OCI-LY7 (cell line): ENCODE measurements around the gene GZMM. TPM values are rescaled to one million over a fixed set of nuclear protein-coding genes. Genes with fewer than 3 reads are reported as not detected.

ENCODE experiments used
- BruUV-seq: library from RNA; stranded (reverse); fragments of 400-500 nt; replicated peaks from 2 replicates; lab custom pipeline; 2021; lab: Mats Ljungman, UMichigan
- CTCF ChIA-PET: fragments of 300-600 bp; sonication (Branson Sonifier 250); formaldehyde crosslinking; loops from one replicate; lab custom pipeline; 2022; ENCODE audit warnings: antibody characterized with exemption; ENCODE audit not compliant: unreplicated experiment; lab: Charles Lee
- POLR2A ChIA-PET: fragments of 300-600 bp; sonication (Branson Sonifier 250); formaldehyde crosslinking; loops from one replicate; lab custom pipeline; 2022; ENCODE audit warnings: antibody characterized with exemption; lab: Charles Lee
- DNase-seq: peaks from one replicate; pipeline ENCODE4 v3.0.0-alpha.2; 2015; ENCODE audit warnings: low spot score
- H2AFZ ChIP-seq: fragments of 200-600 bp; sonication (generic), shearing (Covaris generic); 2 replicates; pipeline ENCODE4 v1.6.1; 2014; ENCODE audit warnings: mild to moderate bottlenecking, antibody characterized with exemption, low read length, moderate library complexity
- H3K27ac ChIP-seq: fragments of 200-600 bp; sonication (generic); 2 replicates; pipeline ENCODE4 v1.5.1; 2014; ENCODE audit warnings: mixed run types, low read depth, mild to moderate bottlenecking, moderate library complexity, low read length, inconsistent platforms; ENCODE audit not compliant: poor library complexity, severe bottlenecking
- H3K36me3 ChIP-seq: fragments of 200-600 bp; sonication (generic); 2 replicates; pipeline ENCODE4 v1.6.1; 2014; ENCODE audit warnings: mild to moderate bottlenecking, antibody characterized with exemption, low read length, moderate library complexity, mixed read lengths; ENCODE audit not compliant: insufficient read depth
- H3K4me1 ChIP-seq: fragments of 200-600 bp; sonication (generic); 2 replicates; pipeline ENCODE4 v1.5.1; 2014; ENCODE audit warnings: mild to moderate bottlenecking, low read length; ENCODE audit not compliant: insufficient read depth, poor library complexity, severe bottlenecking
- H3K4me2 ChIP-seq: fragments of 200-600 bp; sonication (generic); 2 replicates; pipeline ENCODE4 v1.6.1; 2014; ENCODE audit warnings: mild to moderate bottlenecking, low read length
- H3K4me3 ChIP-seq: fragments of 200-600 bp; sonication (generic); 2 replicates; pipeline ENCODE4 v1.5.1; 2014; ENCODE audit warnings: mild to moderate bottlenecking, low read depth, low read length; ENCODE audit not compliant: poor library complexity, severe bottlenecking
- H3K79me2 ChIP-seq: fragments of 200-600 bp; sonication (generic); 2 replicates; pipeline ENCODE4 v1.6.1; 2016; ENCODE audit warnings: low read depth, mild to moderate bottlenecking, low read length, moderate library complexity, mixed read lengths; ENCODE audit not compliant: insufficient read depth
- H3K9me2 ChIP-seq: fragments of 200-600 bp; sonication (generic); 2 replicates; pipeline ENCODE4 v1.6.1; 2016; ENCODE audit warnings: mild to moderate bottlenecking, low read length, mixed read lengths; ENCODE audit not compliant: insufficient read depth
- H3K9me3 ChIP-seq: fragments of 200-600 bp; sonication (generic); 2 replicates; pipeline ENCODE4 v1.6.1; 2014; ENCODE audit warnings: mild to moderate bottlenecking, mixed run types, low read length, mixed read lengths
- H4K20me1 ChIP-seq: fragments of 200-600 bp; sonication (generic); 2 replicates; pipeline ENCODE4 v1.6.1; 2014; ENCODE audit warnings: mild to moderate bottlenecking, antibody characterized with exemption, low read length, moderate library complexity, mixed read lengths; ENCODE audit not compliant: insufficient read depth
- EZH2phosphoT487 ChIP-seq: fragments of 200-600 bp; sonication (generic); IDR thresholded peaks from 2 replicates; pipeline ENCODE4 v1.6.1; 2018; ENCODE audit warnings: low read depth, borderline replicate concordance, mild to moderate bottlenecking, mixed run types, antibody characterized with exemption, low read length, moderate library complexity, mixed read lengths
- intact Hi-C: fragments of 100-400 bp; cut with micrococcal nuclease; formaldehyde crosslinking; loops from one replicate; pipeline ENCODE4 v1.10.0; 2022; ENCODE audit not compliant: unreplicated experiment
- total RNA-seq, 2 experiments: library from RNA; depleted of rRNA in 1 of 2; stranded (reverse); fragments of >200 nt in 1 of 2; shearing (Covaris generic) in 1 of 2; gene quantifications; 2 replicates each; pipeline ENCODE4 v1.2.3, GENCODE V29; 2014 to 2022
- TF ChIP-seq, protein P1 (sequence below): fragments of 200-600 bp; sonication (generic); conservative IDR thresholded peaks from 2 replicates; pipeline ENCODE4 v1.5.1; 2014; ENCODE audit warnings: mild to moderate bottlenecking, antibody characterized with exemption, low read length, moderate library complexity, mixed read lengths

GZMM gene
- total RNA-seq, 2 experiments from 2014 or later: not detected

DNA sequence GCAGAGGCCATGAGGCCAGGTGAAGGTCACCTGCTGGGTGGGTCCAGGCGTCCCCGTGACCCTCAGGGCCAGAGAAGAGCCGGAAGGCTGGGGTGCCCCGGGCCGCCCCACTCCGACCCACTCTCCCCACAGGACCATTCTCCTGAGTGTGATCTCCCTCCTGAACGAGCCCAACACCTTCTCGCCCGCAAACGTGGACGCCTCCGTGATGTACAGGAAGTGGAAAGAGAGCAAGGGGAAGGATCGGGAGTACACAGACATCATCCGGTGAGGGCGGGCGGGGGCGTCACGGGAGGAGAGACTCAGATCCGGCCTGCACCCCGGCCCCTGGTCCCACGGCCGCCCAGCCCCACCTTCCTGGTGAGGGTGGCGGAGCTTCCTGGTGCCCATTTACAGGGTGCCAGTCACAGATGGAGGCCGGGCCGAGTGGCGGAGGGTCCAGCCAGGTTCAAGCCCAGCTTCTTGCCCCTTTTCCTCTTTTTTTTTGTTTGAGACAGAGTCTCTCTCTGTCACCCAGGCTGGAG is 6.9 kb upstream of the GZMM start:
- H3K9me2 ChIP-seq: no peaks in the 10 kb centered on the region
- H3K4me2 ChIP-seq: no peak overlapping the region
- intact Hi-C loops: no loop called here
- no peaks in the 10 kb centered on the region for H3K9me3 ChIP-seq
- peaks cover 8% of the 10 kb centered on the region for H4K20me1 ChIP-seq
- H3K27ac ChIP-seq: no peak overlapping the region
- CTCF ChIA-PET: no interaction called here
- H3K36me3 ChIP-seq: peaks cover 16% of the 10 kb centered on the region
- TF ChIP-seq, protein P1, sequence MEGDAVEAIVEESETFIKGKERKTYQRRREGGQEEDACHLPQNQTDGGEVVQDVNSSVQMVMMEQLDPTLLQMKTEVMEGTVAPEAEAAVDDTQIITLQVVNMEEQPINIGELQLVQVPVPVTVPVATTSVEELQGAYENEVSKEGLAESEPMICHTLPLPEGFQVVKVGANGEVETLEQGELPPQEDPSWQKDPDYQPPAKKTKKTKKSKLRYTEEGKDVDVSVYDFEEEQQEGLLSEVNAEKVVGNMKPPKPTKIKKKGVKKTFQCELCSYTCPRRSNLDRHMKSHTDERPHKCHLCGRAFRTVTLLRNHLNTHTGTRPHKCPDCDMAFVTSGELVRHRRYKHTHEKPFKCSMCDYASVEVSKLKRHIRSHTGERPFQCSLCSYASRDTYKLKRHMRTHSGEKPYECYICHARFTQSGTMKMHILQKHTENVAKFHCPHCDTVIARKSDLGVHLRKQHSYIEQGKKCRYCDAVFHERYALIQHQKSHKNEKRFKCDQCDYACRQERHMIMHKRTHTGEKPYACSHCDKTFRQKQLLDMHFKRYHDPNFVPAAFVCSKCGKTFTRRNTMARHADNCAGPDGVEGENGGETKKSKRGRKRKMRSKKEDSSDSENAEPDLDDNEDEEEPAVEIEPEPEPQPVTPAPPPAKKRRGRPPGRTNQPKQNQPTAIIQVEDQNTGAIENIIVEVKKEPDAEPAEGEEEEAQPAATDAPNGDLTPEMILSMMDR: no peak
- no peak for TF ChIP-seq EZH2phosphoT487
- POLR2A ChIA-PET: no interaction called here
- H3K4me3 ChIP-seq: no peak overlapping the region
- H2AFZ ChIP-seq: no peak overlapping the region
- DNase-seq: no peak
- no TSS peak for BruUV-seq
- H3K79me2 ChIP-seq: peaks cover 7% of the 10 kb centered on the region; the same call in 1 of the 2 replicates
- peaks cover 12% of the 10 kb centered on the region for H3K4me1 ChIP-seq

DNA sequence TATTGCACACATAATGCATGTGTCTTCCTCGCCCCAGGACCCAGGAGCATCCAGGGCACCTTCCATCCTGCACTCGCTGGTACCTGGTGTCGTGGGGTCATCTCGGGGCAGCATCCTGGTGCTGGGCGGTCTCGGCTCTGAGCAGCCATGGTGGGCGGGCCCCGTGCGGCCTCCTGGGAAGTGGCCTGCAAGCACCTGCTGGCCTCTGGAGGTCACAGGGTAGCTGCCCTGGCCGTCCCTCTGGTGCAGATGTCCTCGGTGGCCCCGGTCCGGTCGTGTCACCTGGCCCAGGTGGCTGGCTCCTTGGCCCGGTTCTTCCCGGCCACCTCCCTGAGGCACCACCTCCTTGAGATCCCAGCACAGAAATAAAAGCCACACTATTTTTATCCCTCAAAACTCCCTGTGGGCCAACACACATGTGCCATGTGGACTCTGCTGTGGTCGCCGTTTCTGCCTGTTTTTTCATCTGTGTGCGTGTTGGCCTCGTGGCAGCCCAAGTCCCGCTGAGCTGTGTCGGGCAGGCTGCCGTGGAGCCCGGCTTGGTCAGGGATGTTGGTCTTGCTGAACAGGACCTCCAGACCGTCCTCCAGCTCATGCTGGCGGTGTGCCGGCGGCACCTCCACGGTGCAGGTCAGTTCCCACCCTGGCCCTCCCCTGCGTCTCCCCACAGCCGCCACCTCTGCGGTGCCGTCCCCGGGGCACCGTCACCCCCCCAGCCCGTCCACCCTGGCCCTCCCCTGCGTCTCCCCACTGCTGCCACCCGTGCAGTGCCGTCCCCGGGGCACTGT is 5.0 kb upstream of the GZMM start:
- Histone ChIP-seq H4K20me1 (no peaks in the 10 kb centered on the region), H3K9me3 (no peaks in the 10 kb centered on the region), H3K4me3 (no peak overlapping the region), H3K4me2 (no peak overlapping the region), H3K4me1 (no peaks in the 10 kb centered on the region), H3K9me2 (no peaks in the 10 kb centered on the region), H2AFZ (no peak overlapping the region), H3K36me3 (peaks cover 16% of the 10 kb centered on the region), H3K27ac (no peak overlapping the region), H3K79me2 (peaks cover under 1% of the 10 kb centered on the region; the same call in 1 of the 2 replicates)
- BruUV-seq: no TSS peak
- POLR2A ChIA-PET: no interaction called here
- intact Hi-C loops: no loop called here
- CTCF ChIA-PET: no interaction called here
- DNase-seq: no peak
- TF ChIP-seq EZH2phosphoT487: no peak
- TF ChIP-seq, protein P1: no peak
